ENCODE results near the gene TMEM161A. TPM values are rescaled to one million over a fixed set of nuclear protein-coding genes. Genes with fewer than 3 reads are reported as not detected.

The TMEM161A gene
- total RNA-seq, 4 donors from 2014 or later = 16.9 to 41.9 (median 18.5) TPM

DNA sequence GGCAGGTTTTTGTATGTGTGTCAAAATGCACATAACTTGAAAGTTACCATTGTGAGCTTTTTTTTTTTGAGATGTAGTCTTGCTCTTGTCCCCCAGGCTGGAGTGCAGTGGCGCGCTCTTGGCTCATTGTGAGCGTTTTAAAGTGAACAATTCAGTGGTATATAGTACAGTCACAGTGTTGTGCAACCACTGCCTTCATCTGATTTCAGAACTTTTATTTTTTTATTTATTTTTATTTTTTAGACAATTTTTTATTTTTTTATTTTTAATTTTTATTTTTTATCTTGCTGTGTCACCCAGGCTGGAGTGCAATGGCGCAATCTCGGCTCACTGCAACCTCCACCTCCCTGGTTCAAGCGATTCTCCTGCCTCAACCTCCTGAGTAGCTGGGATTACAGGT is 59.5 kb downstream of the TMEM161A start:
- H3K9me3 ChIP-seq = no peaks in the 10 kb centered on the region
- WGBS, 2 donors (ENCODE audit: low coverage in 1 of 2) = 97 to 98% methylated on average over 6 of the region's 6 CpGs
- H3K4me3 ChIP-seq = no peak overlapping the region
- H3K4me1 ChIP-seq = no peaks in the 10 kb centered on the region
- in situ Hi-C loops (cut with MboI; ENCODE audit: low pct_ligation_motif_present in 1 of 4, low pct_unique_long_range_greater_than_20kb in 1 of 4, low sequenced_read_pairs in 3 of 4) (no loop called here), intact Hi-C loops (cut with DNase I; ENCODE audit: low total_unique reads) (no loop called here)
- no peak overlapping the region for H3K27ac ChIP-seq
- TF ChIP-seq, protein P1, sequence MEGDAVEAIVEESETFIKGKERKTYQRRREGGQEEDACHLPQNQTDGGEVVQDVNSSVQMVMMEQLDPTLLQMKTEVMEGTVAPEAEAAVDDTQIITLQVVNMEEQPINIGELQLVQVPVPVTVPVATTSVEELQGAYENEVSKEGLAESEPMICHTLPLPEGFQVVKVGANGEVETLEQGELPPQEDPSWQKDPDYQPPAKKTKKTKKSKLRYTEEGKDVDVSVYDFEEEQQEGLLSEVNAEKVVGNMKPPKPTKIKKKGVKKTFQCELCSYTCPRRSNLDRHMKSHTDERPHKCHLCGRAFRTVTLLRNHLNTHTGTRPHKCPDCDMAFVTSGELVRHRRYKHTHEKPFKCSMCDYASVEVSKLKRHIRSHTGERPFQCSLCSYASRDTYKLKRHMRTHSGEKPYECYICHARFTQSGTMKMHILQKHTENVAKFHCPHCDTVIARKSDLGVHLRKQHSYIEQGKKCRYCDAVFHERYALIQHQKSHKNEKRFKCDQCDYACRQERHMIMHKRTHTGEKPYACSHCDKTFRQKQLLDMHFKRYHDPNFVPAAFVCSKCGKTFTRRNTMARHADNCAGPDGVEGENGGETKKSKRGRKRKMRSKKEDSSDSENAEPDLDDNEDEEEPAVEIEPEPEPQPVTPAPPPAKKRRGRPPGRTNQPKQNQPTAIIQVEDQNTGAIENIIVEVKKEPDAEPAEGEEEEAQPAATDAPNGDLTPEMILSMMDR (IDR thresholded peaks at IDR 0.05) = no peak
- no peak for TF ChIP-seq EP300 (IDR thresholded peaks at IDR 0.05; ENCODE audit: low read depth)
- no peak for TF ChIP-seq POLR2A (IDR thresholded peaks at IDR 0.05)
- no peak for DNase-seq
- H3K36me3 ChIP-seq = no peaks in the 10 kb centered on the region
- H3K27me3 ChIP-seq = no peaks in the 10 kb centered on the region

DNA sequence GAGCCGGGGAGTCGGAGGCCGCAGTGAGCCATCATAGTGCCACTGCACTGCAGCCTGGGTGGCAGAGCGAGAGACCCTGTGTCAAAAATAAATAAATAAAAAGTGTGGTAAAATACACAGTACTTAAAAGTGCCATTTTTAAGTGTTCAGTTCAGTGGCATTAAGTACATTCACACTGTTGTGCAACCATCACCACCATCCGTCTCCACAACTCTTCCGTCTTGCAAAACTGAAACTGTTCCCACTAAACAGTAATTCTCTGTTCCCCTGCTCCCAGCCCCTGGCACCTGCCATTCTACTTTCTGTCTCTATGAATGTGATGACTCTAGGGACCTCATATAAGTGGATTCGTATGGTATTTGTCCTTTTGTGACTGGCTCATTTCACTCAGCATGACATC is 61.2 kb downstream of the TMEM161A start:
- H3K36me3 ChIP-seq = no peaks in the 10 kb centered on the region
- no peak for TF ChIP-seq EP300 (IDR thresholded peaks at IDR 0.05; ENCODE audit: low read depth)
- TF ChIP-seq, protein P1 (IDR thresholded peaks at IDR 0.05) = no peak
- no peak for TF ChIP-seq POLR2A (IDR thresholded peaks at IDR 0.05)
- TF ChIP-seq POLR2AphosphoS5 (IDR thresholded peaks at IDR 0.05) = no peak
- no peak overlapping the region for H3K27ac ChIP-seq
- in situ Hi-C loops (cut with MboI; ENCODE audit: low pct_ligation_motif_present in 1 of 4, low pct_unique_long_range_greater_than_20kb in 1 of 4, low sequenced_read_pairs in 3 of 4) (no loop called here), intact Hi-C loops (cut with DNase I; ENCODE audit: low total_unique reads) (no loop called here)
- H3K4me1 ChIP-seq = no peaks in the 10 kb centered on the region
- no peaks in the 10 kb centered on the region for H3K9me3 ChIP-seq
- H3K4me3 ChIP-seq = no peak overlapping the region
- WGBS, 2 donors (ENCODE audit: low coverage in 1 of 2) = 90 to 93% methylated on average over 5 to 7 of the region's 7 CpGs
- DNase-seq = no peak
- no peaks in the 10 kb centered on the region for H3K27me3 ChIP-seq

DNA sequence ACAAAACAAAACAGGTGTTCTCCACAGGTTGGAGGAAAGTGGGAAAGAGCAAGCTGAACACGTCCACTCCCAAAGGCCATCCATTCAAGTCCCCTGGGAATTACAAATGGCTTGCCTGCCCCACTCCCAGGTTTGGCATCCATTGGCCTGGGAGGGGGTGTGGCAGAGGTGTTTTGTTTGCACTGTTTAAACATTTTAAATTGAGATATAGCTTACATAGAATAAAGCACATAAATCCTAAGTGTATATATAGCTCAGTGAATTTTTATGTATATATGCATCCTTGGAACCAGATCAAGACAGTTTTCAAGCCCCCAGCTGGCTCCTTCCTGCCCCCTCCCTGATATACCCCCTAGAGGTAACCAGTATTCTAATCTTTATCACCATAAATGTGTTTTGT is 61.8 kb downstream of the TMEM161A start:
- TF ChIP-seq POLR2AphosphoS5 (IDR thresholded peaks at IDR 0.05) = no peak
- intact Hi-C loops (cut with DNase I; ENCODE audit: low total_unique reads) (no loop called here), in situ Hi-C loops (cut with MboI; ENCODE audit: low pct_ligation_motif_present in 1 of 4, low pct_unique_long_range_greater_than_20kb in 1 of 4, low sequenced_read_pairs in 3 of 4) (no loop called here)
- 69% methylated on average over 1 of the region's 1 CpG; no CpG with 5 or more reads in 1 of the 2 donors for WGBS, 2 donors (ENCODE audit: low coverage in 1 of 2)
- H3K27me3 ChIP-seq = no peaks in the 10 kb centered on the region
- no peaks in the 10 kb centered on the region for H3K36me3 ChIP-seq
- H3K27ac ChIP-seq = no peak overlapping the region
- H3K9me3 ChIP-seq = no peaks in the 10 kb centered on the region
- DNase-seq = no peak
- no peaks in the 10 kb centered on the region for H3K4me1 ChIP-seq
- no peak overlapping the region for H3K4me3 ChIP-seq

GRCh38 chr19:19075126-19075525 is 63.2 kb downstream of the TMEM161A start:
- H3K4me1 ChIP-seq = no peaks in the 10 kb centered on the region
- 91 to 100% methylated on average over 5 to 8 of the region's 8 CpGs for WGBS, 2 donors (ENCODE audit: low coverage in 1 of 2)
- intact Hi-C loops (cut with DNase I; ENCODE audit: low total_unique reads) (no loop called here), in situ Hi-C loops (cut with MboI; ENCODE audit: low pct_ligation_motif_present in 1 of 4, low pct_unique_long_range_greater_than_20kb in 1 of 4, low sequenced_read_pairs in 3 of 4) (no loop called here)
- no peaks in the 10 kb centered on the region for H3K9me3 ChIP-seq
- H3K27ac ChIP-seq = no peak overlapping the region
- no peak overlapping the region for H3K4me3 ChIP-seq
- no peak for DNase-seq
- no peak for TF ChIP-seq EP300 (IDR thresholded peaks at IDR 0.05; ENCODE audit: low read depth)
- TF ChIP-seq POLR2AphosphoS5 (IDR thresholded peaks at IDR 0.05) = no peak
- TF ChIP-seq, protein P1 (IDR thresholded peaks at IDR 0.05) = no peak
- no peak for TF ChIP-seq POLR2A (IDR thresholded peaks at IDR 0.05)
- H3K27me3 ChIP-seq = no peaks in the 10 kb centered on the region
- H3K36me3 ChIP-seq = no peaks in the 10 kb centered on the region

DNA sequence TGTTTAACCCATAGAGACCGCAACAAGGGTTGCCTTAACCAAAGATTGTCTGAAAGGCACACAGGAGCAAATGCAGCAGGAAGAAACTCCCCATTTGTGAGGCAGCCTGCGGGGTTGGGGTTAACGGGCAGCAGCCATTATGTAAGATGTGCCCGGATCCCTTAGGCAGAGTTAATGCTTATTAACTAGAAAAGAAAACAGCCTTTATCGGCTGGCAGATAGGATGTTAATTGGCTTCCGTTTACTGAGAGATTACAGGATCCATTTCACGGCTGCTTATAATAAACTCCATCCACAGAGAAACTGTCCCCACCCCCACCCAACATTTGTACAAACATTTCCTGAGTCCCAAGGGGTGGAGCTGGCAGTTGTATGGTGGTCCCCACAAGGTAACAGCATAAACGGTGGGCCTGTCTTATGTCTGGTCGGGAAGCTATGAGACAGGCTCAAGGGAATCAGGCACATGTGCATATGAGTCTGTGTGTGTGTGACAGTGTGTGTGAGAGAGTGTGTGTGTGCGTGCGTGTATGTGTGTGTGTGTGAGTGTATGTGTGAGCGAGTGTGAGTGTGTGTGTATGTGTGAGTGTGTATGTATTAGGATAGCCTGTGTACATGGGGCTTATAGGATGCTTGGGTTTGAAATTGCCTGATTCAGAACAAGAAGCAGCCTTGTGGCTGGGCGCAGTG is 63.9 kb downstream of the TMEM161A start:
- TF ChIP-seq EP300 (IDR thresholded peaks at IDR 0.05; ENCODE audit: low read depth) (no peak), POLR2AphosphoS5 (IDR thresholded peaks at IDR 0.05) (no peak), POLR2A (IDR thresholded peaks at IDR 0.05) (no peak)
- TF ChIP-seq, protein P1 (IDR thresholded peaks at IDR 0.05) = no peak
- no peak for DNase-seq
- in situ Hi-C loops (cut with MboI; ENCODE audit: low pct_ligation_motif_present in 1 of 4, low pct_unique_long_range_greater_than_20kb in 1 of 4, low sequenced_read_pairs in 3 of 4) (no loop called here), intact Hi-C loops (cut with DNase I; ENCODE audit: low total_unique reads) (no loop called here)
- H3K36me3 ChIP-seq = no peaks in the 10 kb centered on the region
- no peak overlapping the region for H3K4me3 ChIP-seq
- no peaks in the 10 kb centered on the region for H3K9me3 ChIP-seq
- no peak overlapping the region for H3K27ac ChIP-seq
- no peaks in the 10 kb centered on the region for H3K27me3 ChIP-seq
- no peaks in the 10 kb centered on the region for H3K4me1 ChIP-seq
- WGBS, 2 donors (ENCODE audit: low coverage in 1 of 2) = 68 to 70% methylated on average over 3 to 13 of the region's 13 CpGs
